Measurements from ENCODE around the gene CD93.

Gene CD93

GRCh38 chr20:23094213-23094896, 8.2 kb upstream of the CD93 start:
- TF ChIP-seq CTCF (IDR thresholded peaks at IDR 0.05; ENCODE audit: control insufficient read depth, extremely low read depth, insufficient read depth): no peak
- DNase-seq (ENCODE audit: low read depth): no peak
- H3K4me3 ChIP-seq (ENCODE audit: low read depth, low read length): no peak overlapping the region

- TF ChIP-seq CTCF (IDR thresholded peaks at IDR 0.05; ENCODE audit: control insufficient read depth, extremely low read depth, insufficient read depth): no peak
- H3K4me3 ChIP-seq (ENCODE audit: low read depth, low read length): no peak overlapping the region
- DNase-seq (ENCODE audit: low read depth): no peak
These were observed 7.5 kb upstream of the CD93 start for GRCh38 chr20:23093613-23094012.

- no peak for TF ChIP-seq CTCF (IDR thresholded peaks at IDR 0.05; ENCODE audit: control insufficient read depth, extremely low read depth, insufficient read depth)
- no peak for DNase-seq (ENCODE audit: low read depth)
- no peak overlapping the region for H3K4me3 ChIP-seq (ENCODE audit: low read depth, low read length)
These were observed 6.9 kb upstream of the CD93 start for GRCh38 chr20:23092861-23093495.

GRCh38 chr20:23092384-23092756, 6.2 kb upstream of the CD93 start:
- TF ChIP-seq CTCF (IDR thresholded peaks at IDR 0.05; ENCODE audit: control insufficient read depth, extremely low read depth, insufficient read depth): no peak
- peak; percentile 36 for DNase-seq (ENCODE audit: low read depth)
- H3K4me3 ChIP-seq (ENCODE audit: low read depth, low read length): no peak overlapping the region

- no peak overlapping the region for H3K4me3 ChIP-seq (ENCODE audit: low read depth, low read length)
- no peak for TF ChIP-seq CTCF (IDR thresholded peaks at IDR 0.05; ENCODE audit: control insufficient read depth, extremely low read depth, insufficient read depth)
- DNase-seq (ENCODE audit: low read depth): no peak
These were observed 5.7 kb upstream of the CD93 start for GRCh38 chr20:23091721-23092383.

- DNase-seq (ENCODE audit: low read depth): no peak
- no peak for TF ChIP-seq CTCF (IDR thresholded peaks at IDR 0.05; ENCODE audit: control insufficient read depth, extremely low read depth, insufficient read depth)
- H3K4me3 ChIP-seq (ENCODE audit: low read depth, low read length): no peak overlapping the region
These were observed 4.8 kb upstream of the CD93 start for GRCh38 chr20:23090878-23091277.
